Stomach (tissue), 4 donors: ENCODE data around the gene CDC5L.

Experiments
- CTCF ChIP-seq, 7 experiments: fragments of 450-650 bp in 4 of 7; fragments of 200-600 bp in 3 of 7; sonication (generic) in 3 of 7; IDR thresholded peaks; one replicate each; pipeline ENCODE4 v1.5.1; 2016 to 2019; ENCODE audit warnings: antibody characterized with exemption in 7 of 7, control low read depth in 2 of 7, mild to moderate bottlenecking in 1 of 7
- EP300 ChIP-seq: sonication (generic); formaldehyde crosslinking; IDR thresholded peaks from one replicate; pipeline ENCODE4 v1.6.1; 2017; ENCODE audit warnings: antibody characterized with exemption
- POLR2A ChIP-seq, 4 donors: fragments of 450-650 bp; IDR thresholded peaks; one replicate each; pipeline ENCODE4 v1.6.1; 2016; ENCODE audit warnings: antibody characterized with exemption in 4 of 4, control low read depth in 2 of 4, mild to moderate bottlenecking in 1 of 4, moderate library complexity in 1 of 4

GRCh38 chr6:44462797-44463727 lies 75.6 kb downstream of the CDC5L start:
- TF ChIP-seq POLR2A (IDR thresholded peaks at IDR 0.05): no peak
- no peak for TF ChIP-seq CTCF (IDR thresholded peaks at IDR 0.05)
- TF ChIP-seq EP300: no peak
